Measurements from ENCODE around the gene METTL8.

GRCh38 chr2:171469176-171469575 lies 35.4 kb upstream of the METTL8 start:
- TF ChIP-seq CTCF (conservative IDR thresholded peaks at IDR 0.05), result no peak
- no peak for TF ChIP-seq ZFX (IDR thresholded peaks at IDR 0.05)
